Stimulated activated CD4-positive, alpha-beta T cell treated with anti-CD3 and anti-CD28 coated beads, Interleukin-2, amount 100 ng/mL, for 24 hours (primary cell): ENCODE data around the gene HOXC5.

ENCODE experiments used
- DNase-seq, 2 donors: peaks; one replicate each; pipeline ENCODE4 v3.0.0-alpha.2; 2020

The HOXC5 gene

DNA sequence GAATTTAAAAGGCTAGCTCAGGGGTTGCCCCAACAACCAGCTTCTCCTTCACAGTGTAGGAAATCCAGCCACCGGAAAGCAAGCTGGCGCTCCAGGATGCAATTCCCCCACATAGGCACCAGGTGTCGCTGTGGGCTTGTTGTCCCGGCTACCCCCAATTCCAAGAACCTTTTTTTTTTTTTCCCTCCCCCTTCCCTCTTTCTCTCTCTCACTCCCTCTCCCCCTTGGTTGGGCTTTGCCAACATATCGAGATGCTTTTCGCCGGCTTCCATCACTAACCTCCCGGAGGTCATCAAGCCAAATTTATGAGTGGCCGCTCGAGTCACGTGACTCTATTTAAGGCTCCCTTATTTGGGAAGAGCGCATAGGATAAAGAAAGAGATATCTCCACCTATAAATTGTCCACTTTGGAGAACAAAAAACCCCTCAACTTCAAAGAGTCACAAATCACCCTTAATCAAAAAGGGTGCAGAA is at the start of gene HOXC5:
Gene HOXC5 (plus strand): TSS at position 424 of the 474 bp plus-strand sequence. CDS start 73 bp downstream, outside the sequence.
- peak; percentile 68 to 73 for DNase-seq

DNA sequence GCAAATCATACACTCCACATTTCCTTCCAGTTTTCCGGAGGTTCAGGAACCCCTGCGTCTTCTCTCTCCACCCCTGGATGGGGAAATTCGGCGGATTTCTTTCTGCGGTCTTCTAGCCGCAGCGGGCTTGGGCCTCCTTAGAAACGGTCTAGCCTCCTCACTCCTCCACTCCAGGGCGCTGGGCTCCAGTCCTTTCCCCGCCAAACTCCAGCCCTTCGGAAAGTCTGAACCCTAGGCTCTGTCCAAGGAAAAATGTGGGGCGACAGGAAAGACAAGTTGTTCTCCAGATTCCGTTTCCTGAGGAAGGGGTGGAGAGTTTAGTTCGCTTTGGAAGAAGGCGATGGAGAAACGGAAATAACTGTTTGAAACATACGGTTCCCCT is 49.3 kb upstream of the HOXC5 start:
- DNase-seq, result no peak

GRCh38 chr12:53983950-53984572 is 48.8 kb upstream of the HOXC5 start:
- no peak for DNase-seq

- DNase-seq, result peak; percentile 74 to 93
These were observed 47.8 kb upstream of the HOXC5 start, which contains the start of gene HOXC10 for GRCh38 chr12:53984901-53985691. Gene HOXC10, plus strand, starts transcription at chr12:53985146. Its CDS starts 114 bp downstream, at chr12:53985260.

DNA sequence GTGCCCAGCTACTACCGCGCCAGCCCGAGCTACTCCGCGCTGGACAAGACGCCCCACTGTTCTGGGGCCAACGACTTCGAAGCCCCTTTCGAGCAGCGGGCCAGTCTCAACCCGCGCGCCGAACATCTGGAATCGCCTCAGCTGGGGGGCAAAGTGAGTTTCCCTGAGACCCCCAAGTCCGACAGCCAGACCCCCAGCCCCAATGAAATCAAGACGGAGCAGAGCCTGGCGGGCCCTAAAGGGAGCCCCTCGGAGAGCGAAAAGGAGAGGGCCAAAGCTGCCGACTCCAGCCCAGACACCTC is 47.2 kb upstream of the HOXC5 start:
- DNase-seq, result no peak

DNA sequence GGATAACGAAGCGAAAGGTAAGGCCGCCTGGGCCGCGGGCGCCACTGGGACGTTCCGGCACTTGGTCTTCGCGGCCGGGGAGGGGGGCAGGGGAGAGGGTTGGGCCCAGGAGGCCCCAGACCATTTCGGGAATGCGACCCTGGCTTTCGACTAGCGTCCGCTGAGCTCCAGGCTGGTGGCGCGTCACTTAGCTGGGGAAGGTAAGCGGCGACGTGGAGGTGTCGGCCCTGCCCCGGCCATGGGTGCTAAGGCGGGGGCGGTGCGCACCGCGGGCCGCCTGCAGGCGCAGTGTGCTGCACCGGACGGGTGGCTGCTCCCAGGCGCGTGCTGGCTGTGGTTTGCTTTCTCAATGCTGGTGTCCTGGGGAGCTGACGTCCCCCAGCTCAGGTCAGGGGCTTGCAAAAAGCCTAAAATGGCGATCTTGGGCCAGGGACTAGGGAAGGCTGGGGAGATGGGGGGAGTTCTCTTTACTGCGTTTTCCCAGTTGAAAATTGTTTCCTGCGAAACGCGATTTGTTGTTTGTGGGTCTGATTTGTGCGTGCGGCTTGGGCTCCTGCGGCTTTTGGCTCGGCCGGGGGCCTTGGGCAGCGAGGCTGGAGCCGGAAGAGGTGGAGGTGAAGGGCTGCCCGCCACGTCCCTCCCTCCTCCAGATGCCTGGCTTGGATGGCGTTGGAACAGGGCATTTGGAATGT is 46.7 kb upstream of the HOXC5 start:
- DNase-seq, result no peak

GRCh38 chr12:53986686-53987483 is 46.0 kb upstream of the HOXC5 start:
- DNase-seq, result no peak

DNA sequence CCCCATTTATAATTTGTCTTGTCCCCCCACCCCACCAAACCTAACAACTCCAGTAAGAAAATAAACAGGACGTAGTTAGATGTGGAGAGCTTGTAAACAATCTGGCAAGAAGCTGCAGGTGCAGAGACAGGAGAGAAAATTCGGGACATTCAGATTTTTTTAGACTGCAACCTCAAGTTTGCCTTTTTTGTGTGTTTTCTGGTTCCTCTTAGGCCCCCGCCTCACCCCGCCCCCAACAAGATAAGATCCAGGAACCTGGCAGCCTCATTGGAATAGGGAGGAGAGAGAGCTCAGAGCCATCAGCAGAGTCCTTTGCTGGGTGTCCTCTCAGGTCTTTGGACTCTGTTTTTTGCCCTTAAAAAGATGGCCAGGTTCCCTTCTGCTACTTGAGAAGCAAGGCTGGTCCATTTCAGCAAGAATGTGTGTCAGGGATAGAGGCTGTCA is 45.0 kb upstream of the HOXC5 start:
- DNase-seq, result no peak

DNA sequence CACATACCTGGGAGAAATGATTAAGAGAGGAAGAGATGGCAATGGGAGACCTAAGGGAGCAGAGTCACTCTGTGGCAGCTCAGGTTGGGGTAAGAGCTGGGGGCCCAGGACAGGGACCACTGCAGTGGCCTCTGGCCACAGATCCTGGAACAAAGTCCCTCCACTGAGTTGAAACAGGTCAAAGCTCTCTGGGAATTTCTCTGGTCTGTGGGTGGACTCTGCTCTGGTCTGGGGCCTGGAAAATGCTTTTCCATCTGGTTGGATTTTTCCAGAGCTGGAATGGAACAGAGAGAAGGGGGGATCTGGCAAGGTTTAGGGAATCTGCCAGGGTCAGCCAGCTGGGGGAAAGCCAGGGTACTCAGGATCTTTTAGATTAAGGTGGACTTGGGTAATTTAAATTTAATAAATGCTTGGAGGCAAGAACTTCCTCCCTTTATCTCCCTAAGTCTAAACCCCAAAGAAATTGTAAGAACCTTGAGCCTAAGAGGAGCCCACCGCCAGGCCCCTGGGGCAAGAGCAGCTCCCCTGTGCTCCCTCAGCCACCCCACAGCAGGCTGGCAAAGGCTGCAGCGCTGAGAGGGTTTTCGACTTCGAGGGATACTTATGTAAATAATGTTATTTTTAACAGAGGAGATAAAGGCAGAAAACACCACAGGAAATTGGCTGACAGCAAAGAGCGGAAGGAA is 44.2 kb upstream of the HOXC5 start:
- no peak for DNase-seq

GRCh38 chr12:53989227-53990113 is 43.4 kb upstream of the HOXC5 start:
- no peak for DNase-seq

DNA sequence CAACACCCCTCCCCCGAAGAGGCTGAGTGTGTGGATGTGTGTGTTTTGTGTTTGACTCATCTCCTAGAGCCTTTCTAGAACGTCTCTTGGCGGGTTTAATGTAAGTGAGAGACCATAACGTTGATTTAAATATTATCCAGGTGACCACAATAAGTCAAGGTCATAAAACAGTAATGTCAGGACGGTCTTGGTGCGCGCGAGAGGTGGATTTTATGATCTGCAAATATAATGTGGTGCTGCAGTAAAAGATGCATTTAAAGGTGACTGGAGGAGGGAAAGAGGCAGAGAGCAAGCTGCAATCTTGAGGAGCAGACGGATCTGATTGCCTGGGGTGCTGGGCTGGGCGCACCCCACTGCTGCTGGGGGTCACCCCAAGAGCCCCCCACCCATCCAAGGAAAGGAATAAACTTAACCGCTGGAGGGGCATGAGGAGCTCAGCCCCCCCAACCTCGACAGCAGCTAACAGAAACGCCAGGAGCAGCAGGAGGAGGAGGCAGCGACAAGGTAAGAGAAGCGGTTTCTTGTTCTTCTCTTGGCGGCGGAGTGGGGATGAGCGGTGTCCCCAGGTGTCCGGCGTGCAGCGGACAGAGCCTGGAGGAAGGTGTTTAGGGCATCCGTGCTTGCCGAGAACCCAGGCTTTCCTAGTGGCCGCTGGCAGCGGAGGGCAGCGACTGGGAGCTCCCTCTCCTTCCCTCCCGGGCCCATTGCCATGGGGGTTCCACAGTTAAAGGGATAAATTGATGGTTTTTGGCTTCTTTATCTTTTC is 42.4 kb upstream of the HOXC5 start:
- no peak for DNase-seq

- DNase-seq, result no peak
These were observed 41.8 kb upstream of the HOXC5 start for GRCh38 chr12:53991077-53991460.

- no peak for DNase-seq
These were observed 40.4 kb upstream of the HOXC5 start for GRCh38 chr12:53992377-53992889.

DNA sequence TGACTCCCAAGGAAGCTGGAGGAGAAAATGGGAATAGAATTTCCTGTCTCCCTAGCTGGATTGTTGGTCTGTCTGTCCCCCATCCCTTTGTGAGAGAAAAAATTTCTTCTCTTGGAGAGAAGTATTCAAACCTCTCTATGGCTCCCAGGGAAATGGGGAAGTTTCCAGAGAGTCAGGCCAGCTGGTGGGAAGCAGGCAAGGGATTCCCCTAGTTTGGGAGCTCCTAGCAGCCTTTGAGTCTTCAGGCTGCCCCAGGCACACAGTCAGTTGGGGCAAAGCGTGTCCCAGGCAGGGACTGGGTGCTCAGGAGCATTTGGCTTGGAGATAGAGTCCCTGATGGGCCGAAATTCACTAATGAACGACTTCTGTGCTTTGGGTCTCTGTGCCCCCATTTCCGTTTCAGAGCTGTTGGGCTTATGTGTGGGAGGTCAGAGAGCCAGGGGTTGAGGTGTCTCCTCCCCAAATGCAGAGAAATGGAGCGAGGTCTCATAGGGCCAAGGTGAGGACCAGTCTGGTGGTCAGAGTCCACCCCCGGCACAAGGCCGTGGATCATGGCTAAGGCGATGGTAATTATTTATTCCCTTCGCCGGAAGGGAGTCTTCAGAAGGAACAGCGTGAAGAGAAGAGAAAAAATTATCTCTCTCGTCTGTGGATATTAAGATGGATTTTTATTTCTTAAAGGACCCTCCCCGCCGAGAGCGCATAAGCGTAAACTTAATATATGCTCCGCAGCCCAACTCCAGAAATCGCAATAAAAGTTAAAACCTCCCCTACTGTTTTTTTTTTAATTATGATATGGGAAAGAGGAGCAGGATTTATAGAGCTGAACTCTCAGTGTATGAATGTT is 39.5 kb upstream of the HOXC5 start:
- no peak for DNase-seq

GRCh38 chr12:53994009-53994263 is 38.9 kb upstream of the HOXC5 start:
- no peak for DNase-seq

DNA sequence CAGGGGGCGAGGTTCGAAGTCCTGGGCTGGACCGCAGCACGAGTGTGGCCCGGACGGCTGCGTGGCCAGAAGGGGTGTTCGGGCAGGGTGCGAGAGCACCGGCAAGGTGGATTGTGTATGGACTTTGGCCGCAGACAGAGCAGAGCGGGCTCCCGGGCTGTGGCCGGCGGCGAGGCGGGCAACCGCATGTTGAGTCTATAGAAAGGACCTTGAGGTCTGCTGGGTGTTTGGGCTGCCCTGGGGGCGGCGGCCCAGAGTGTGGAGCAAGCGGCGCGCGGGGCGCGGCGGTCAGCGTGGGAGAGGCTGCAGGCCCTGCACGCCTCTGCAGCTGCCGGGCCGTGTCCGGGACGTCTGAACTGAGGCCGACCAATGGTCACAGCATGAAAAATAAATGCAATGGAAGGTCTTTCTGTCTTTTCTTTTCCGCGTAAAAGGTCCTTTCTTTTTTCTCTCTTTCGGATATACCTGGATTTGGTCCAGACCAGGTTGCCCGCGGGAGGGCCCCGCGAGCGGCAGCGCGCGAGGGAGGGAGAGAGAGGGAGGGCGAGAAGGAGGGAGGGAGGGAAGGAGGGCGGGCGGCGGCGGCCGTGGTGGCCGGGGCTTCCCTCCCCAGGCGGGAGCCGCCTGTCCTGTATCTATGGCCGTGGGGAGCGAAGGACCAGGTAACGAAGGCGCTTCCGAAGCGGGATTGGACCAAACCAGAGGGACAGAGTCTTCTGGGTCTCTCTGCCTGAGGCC is 38.4 kb upstream of the HOXC5 start:
- no peak for DNase-seq

- no peak for DNase-seq
These were observed 37.9 kb upstream of the HOXC5 start for GRCh38 chr12:53995002-53995377.

DNA sequence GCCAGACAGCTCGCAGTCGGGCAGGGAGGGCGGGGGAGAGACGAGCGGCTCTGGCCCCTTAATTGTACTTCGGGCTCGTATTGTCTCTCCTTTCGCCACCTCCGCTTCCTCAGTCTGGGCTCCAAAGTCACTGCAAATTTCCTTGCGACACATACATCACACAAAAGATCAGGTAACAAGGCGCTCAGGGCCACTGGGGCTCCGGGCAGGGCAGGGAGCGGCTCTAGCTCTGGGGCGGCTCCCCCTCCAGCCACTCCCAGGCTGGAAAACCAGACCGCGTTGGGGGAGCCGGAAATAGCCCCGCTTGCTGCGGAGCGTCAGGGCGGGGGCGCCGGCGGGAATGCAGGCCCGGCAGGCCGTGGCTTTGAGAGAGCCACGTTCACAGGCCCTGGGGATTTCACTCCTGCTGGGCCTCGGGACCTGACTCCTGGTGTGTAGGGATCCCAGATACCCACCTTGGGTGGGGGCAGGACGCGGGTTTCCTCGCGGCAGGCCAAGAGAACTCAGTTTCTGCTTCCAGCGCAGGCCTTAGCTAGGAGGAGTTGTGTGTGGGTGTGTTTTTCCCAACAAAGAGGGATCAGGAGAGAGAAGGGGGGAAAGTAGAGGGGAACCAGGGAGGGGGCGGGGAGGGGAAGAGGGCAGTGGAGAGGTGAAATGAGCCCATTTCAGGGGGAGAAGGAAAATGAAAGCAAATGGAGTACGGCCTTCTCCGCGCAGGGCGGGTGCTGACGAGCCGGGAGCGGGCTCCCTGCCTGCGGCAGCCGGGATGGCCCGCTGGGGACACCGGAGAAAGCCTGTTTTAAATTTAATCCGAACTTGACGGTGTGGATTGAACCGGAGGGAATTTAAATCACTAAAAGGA is 37.2 kb upstream of the HOXC5 start:
- DNase-seq, result no peak
